NCI-H524 treated with DMSO at 0.1 percent for 48 hours (cell line): ENCODE results near the gene RABEP2.
"Not testable (repeated sequence)": the region's sequence is repeated elsewhere in the genome, so short reads cannot be mapped to it uniquely, and the experiment has no call there.

Experiments
- DNase-seq: peaks from one replicate; lab custom pipeline; 2025; lab: John Stamatoyannopoulos, UW

RABEP2 gene

GRCh38 chr16:28878083-28878926 lies 46.7 kb downstream of the RABEP2 start, which contains the start of gene ATP2A1:
Gene ATP2A1 (plus strand): TSS chr16:28878488. CDS start chr16:28878672, 184 bp downstream.
- no peak for DNase-seq

GRCh38 chr16:28877655-28878000 lies 47.4 kb downstream of the RABEP2 start:
- DNase-seq = no peak

GRCh38 chr16:28876973-28877654 lies 47.9 kb downstream of the RABEP2 start:
- no peak for DNase-seq

- no peak for DNase-seq
Measured at GRCh38 chr16:28876019-28876659, 48.9 kb downstream of the RABEP2 start.

- no peak for DNase-seq
Measured at GRCh38 chr16:28875134-28876018, 49.7 kb downstream of the RABEP2 start.

GRCh38 chr16:28874406-28874805 lies 50.6 kb downstream of the RABEP2 start:
- no peak for DNase-seq

GRCh38 chr16:28873543-28874201 lies 51.4 kb downstream of the RABEP2 start:
- no peak for DNase-seq

- no peak for DNase-seq
Measured at GRCh38 chr16:28872952-28873351, 52.1 kb downstream of the RABEP2 start.

- no peak for DNase-seq
Measured at GRCh38 chr16:28869201-28869600, 55.8 kb downstream of the RABEP2 start.

GRCh38 chr16:28867646-28868045 lies 57.4 kb downstream of the RABEP2 start:
- not testable (repeated sequence) for DNase-seq

GRCh38 chr16:28867241-28867640 lies 57.8 kb downstream of the RABEP2 start:
- no peak for DNase-seq

- DNase-seq = no peak
Measured at GRCh38 chr16:28866454-28866804, 58.6 kb downstream of the RABEP2 start.

GRCh38 chr16:28865722-28866453 lies 59.1 kb downstream of the RABEP2 start:
- DNase-seq = no peak

- no peak for DNase-seq
Measured at GRCh38 chr16:28865001-28865688, 59.9 kb downstream of the RABEP2 start.

GRCh38 chr16:28863929-28864793 lies 60.9 kb downstream of the RABEP2 start:
- DNase-seq = no peak

- no peak for DNase-seq
Measured at GRCh38 chr16:28859326-28859725, 65.7 kb downstream of the RABEP2 start.

- no peak for DNase-seq
Measured at GRCh38 chr16:28858421-28858820, 66.6 kb downstream of the RABEP2 start.
